Activated CD4-positive, alpha-beta T cell treated with anti-CD3 and anti-CD28 coated beads, Interleukin-2, amount 10 ng/mL, durations not matched to agents 24 days and 14 days (primary cell): ENCODE results near the gene SLC10A3. TPM values are rescaled to one million over a fixed set of nuclear protein-coding genes. Genes with fewer than 3 reads are reported as not detected.

Experiments
- DNase-seq: peaks from one replicate; pipeline ENCODE4 v3.0.0; 2022
- H3K27ac Mint-ChIP-seq: one replicate; pipeline ENCODE4 v1.8.0; 2022; ENCODE audit warnings: mild to moderate bottlenecking, mixed read lengths
- H3K27me3 Mint-ChIP-seq: one replicate; pipeline ENCODE4 v1.8.0; 2022; ENCODE audit warnings: mixed read lengths
- H3K36me3 Mint-ChIP-seq: one replicate; pipeline ENCODE4 v1.8.0; 2022; ENCODE audit warnings: low read depth, mild to moderate bottlenecking, mixed read lengths
- H3K4me1 Mint-ChIP-seq: one replicate; pipeline ENCODE4 v1.8.0; 2021; ENCODE audit warnings: mixed read lengths
- H3K4me3 Mint-ChIP-seq: one replicate; pipeline ENCODE4 v1.8.0; 2022; ENCODE audit warnings: mild to moderate bottlenecking, moderate library complexity, mixed read lengths
- H3K9me3 Mint-ChIP-seq: one replicate; pipeline ENCODE4 v1.8.0; 2021; ENCODE audit warnings: mixed read lengths
- intact Hi-C: fragments of 100-400 bp; cut with micrococcal nuclease; formaldehyde crosslinking; loops from one replicate; pipeline ENCODE4 v1.15.1; 2023
- total RNA-seq: library from RNA; stranded (reverse); gene quantifications from 2 replicates; pipeline ENCODE4 v1.2.3, GENCODE V29; 2022

SLC10A3 gene, protein sequence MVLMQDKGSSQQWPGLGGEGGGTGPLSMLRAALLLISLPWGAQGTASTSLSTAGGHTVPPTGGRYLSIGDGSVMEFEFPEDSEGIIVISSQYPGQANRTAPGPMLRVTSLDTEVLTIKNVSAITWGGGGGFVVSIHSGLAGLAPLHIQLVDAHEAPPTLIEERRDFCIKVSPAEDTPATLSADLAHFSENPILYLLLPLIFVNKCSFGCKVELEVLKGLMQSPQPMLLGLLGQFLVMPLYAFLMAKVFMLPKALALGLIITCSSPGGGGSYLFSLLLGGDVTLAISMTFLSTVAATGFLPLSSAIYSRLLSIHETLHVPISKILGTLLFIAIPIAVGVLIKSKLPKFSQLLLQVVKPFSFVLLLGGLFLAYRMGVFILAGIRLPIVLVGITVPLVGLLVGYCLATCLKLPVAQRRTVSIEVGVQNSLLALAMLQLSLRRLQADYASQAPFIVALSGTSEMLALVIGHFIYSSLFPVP
- total RNA-seq: 18.2 and 20.8 TPM in 2 replicates

DNA sequence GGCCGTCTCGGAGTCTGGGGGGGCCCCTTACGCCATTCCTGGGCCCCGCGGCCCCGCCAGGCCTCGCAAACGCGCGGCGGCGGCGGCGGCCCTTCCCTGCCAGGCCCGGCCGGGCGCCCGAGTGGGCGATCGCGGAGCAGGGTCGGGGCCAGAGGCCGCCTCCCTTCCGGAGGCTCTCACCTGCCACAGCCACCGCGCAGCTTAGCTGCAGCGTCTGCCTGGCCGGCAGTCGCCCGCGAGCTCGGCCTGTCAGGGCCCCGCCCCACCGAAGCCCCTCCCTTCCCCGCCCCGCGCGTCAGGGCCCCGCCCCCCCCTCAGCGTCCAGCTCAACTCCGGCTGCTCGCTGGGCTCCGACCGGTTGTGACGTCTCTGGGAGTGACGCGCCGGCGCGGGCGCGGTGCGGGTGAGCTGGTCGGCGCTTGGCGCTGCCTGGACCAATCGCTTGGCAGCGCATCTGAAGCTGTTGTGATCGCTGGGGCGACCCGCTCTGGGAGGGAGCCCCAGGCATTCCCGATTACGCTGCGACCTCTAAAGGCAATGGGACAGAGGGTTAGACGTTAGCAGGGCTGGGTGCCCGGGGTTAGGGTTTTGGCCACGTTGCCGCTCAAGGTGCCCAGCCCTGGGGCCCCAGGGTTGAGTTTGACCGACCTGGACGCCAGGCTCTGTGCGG lies at the start of gene SLC10A3:
Gene SLC10A3 (minus strand): TSS at position 216 of the 670 bp plus-strand sequence. CDS start 1,689 bp downstream, outside the sequence.
- H3K4me3 Mint-ChIP-seq: peak within 1 kb of the TSS; percentile 91
- H3K36me3 Mint-ChIP-seq: no peaks in the 10 kb centered on the region
- H3K9me3 Mint-ChIP-seq: no peaks in the 10 kb centered on the region
- no peaks in the 10 kb centered on the region for H3K27me3 Mint-ChIP-seq
- peak; percentile 96 for DNase-seq
- intact Hi-C loops: loop anchor here (1.0 to 5.0 kb wide), 4 partner anchors 11 to 53 kb away; partner anchors contain the start of genes FAM3A, GDI1 and LAGE3
- peaks cover 12% of the 10 kb centered on the region for H3K4me1 Mint-ChIP-seq
- H3K27ac Mint-ChIP-seq: peak within 1 kb of the TSS; percentile 92

DNA sequence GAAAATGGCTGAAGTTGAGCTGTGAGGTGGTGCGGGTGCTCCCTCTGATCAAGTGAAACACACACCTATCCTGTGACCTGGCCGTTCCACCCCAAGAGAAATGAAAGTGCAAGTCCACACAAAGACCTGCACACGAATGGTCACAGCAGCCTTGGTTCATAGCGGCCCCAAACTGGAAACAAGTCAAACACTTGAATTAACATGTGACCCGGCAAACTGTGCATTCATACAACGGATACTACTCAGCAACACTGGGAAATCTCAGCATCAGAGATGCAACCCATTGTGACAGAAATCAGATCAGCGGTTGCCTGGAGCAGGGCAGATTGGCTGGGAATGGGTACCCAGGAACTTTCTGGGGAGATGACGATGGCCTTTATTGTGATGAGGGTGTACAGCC lies 48.6 kb upstream of the SLC10A3 start:
- no peaks in the 10 kb centered on the region for H3K27me3 Mint-ChIP-seq
- peaks cover 13% of the 10 kb centered on the region for H3K36me3 Mint-ChIP-seq
- H3K4me1 Mint-ChIP-seq: peaks cover 14% of the 10 kb centered on the region
- intact Hi-C loops: no loop called here
- H3K27ac Mint-ChIP-seq: no peak overlapping the region
- DNase-seq: no peak
- H3K4me3 Mint-ChIP-seq: no peak overlapping the region
- no peaks in the 10 kb centered on the region for H3K9me3 Mint-ChIP-seq

DNA sequence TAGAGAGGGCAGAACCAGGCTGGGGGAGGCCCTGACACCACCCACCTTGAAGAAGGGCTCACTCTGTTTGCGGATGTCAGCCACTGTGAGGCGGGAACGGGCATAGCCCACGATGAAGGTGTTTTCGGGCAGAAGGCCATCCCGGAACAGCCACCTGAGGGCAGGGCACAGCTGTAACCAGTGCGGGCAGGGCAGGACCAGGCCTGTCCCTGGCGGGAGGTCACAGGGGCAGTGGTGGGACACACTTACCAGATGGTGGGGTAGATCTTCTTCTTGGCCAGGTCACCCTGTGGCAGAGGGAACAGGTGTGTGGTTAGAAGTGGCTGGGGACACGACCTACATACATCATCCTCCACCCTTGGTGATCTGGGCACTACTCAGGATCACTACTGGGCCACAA lies 45.5 kb upstream of the SLC10A3 start:
- Mint-ChIP-seq H3K36me3 (peaks cover 20% of the 10 kb centered on the region), H3K9me3 (no peaks in the 10 kb centered on the region), H3K4me1 (no peaks in the 10 kb centered on the region), H3K27me3 (no peaks in the 10 kb centered on the region), H3K27ac (no peak overlapping the region), H3K4me3 (no peak overlapping the region)
- intact Hi-C loops: loop anchor here (2.0 kb wide), 1 partner anchor 45 kb away; the partner anchor contains the start of gene SLC10A3
- DNase-seq: no peak

DNA sequence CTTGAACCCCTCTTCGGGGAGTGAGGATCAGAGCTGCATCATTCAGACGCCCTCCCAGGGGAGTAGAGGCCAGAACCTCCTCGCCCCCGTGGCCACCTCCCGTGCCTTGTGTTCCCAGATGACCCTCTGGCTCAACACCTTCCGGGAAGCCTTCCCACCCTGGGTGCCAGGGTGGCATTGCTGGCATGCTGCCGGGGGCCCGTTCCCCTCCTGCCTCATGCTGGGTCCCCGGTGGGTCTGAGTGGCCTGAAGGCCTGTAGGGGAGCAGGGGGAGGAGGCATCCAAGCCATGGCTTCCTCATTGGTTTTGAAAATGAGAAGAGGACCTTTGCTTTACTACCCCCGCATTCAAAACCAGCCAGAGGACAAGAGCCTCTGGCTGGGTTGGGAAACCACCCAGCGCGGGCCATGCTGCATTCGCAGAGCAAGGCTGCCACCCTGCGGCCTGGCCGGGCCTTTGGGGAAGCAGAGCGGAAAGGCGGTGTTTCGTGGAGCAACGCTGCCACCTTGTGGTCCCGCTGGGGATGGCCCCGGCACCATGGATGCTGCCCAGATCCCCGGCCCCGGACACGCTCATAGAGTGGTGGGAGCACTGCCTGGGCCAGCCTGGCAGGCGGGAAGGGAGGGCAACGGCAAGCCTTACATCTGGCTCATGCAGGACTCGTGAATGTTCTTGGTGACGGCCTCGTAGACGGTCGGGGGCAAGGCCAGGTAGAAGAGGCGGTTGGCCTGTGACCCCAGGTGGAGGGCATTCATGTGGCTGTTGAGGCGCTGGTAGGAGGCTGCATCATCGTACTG lies 44.3 kb upstream of the SLC10A3 start:
- H3K4me3 Mint-ChIP-seq: no peak overlapping the region
- peaks cover 23% of the 10 kb centered on the region for H3K36me3 Mint-ChIP-seq
- no peaks in the 10 kb centered on the region for H3K4me1 Mint-ChIP-seq
- no peak overlapping the region for H3K27ac Mint-ChIP-seq
- peak; percentile 95 for DNase-seq
- H3K9me3 Mint-ChIP-seq: no peaks in the 10 kb centered on the region
- H3K27me3 Mint-ChIP-seq: no peaks in the 10 kb centered on the region
- intact Hi-C loops: loop anchor here (2.0 kb wide), 1 partner anchor 44 kb away; the partner anchor contains the start of gene SLC10A3

DNA sequence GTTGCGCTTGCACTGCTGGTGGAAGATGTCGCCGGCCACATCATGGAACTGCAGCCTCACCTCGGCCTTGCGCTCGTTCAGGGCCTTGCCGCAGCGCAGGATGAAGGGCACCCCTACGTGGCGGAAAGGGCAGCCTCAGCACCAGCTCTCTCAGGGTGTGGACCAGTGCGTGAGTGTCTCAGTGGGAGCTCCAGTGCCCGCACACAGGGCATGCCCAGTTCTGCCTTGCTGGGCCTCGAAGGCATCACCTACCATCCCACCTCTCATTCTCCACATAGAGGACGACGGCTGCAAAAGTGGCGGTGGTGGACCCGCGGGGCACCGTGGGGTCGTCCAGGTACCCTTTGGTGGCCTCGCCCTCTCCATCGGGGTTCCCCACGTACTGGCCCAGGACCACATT lies 42.3 kb upstream of the SLC10A3 start:
- intact Hi-C loops: no loop called here
- Mint-ChIP-seq H3K36me3 (peaks cover 20% of the 10 kb centered on the region), H3K27ac (no peak overlapping the region)

DNA sequence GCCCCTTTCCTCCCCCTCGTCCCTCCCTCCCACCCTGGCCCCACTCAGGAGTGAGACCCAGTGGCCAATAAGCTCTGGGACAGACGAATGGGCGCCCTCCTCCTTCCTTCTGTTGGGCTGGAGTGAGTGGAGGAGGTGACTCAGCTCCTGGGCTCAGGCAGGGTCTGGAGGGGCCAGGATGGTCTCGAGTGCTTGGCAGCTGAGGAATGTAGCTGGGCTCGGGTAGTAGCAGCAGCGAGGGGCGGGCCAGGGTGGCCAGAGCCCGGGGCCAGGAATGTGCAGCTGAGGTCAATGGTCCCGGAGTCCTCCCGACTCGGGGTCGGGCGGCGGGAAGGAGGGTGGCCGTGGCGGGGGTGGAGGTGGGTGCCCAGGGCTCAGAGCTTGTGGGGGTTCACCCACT lies 41.2 kb upstream of the SLC10A3 start:
- no peaks in the 10 kb centered on the region for H3K27me3 Mint-ChIP-seq
- no peak for DNase-seq
- peaks cover 7% of the 10 kb centered on the region for H3K4me1 Mint-ChIP-seq
- H3K27ac Mint-ChIP-seq: no peak overlapping the region
- H3K4me3 Mint-ChIP-seq: no peak overlapping the region
- H3K9me3 Mint-ChIP-seq: no peaks in the 10 kb centered on the region
- intact Hi-C loops: no loop called here
- H3K36me3 Mint-ChIP-seq: peaks cover 18% of the 10 kb centered on the region

More for the DNA sequence above, 42.3 kb upstream of the SLC10A3 start:
- no peak for DNase-seq
- Mint-ChIP-seq H3K9me3 (no peaks in the 10 kb centered on the region), H3K27me3 (no peaks in the 10 kb centered on the region), H3K4me1 (no peaks in the 10 kb centered on the region), H3K4me3 (no peak overlapping the region)

DNA sequence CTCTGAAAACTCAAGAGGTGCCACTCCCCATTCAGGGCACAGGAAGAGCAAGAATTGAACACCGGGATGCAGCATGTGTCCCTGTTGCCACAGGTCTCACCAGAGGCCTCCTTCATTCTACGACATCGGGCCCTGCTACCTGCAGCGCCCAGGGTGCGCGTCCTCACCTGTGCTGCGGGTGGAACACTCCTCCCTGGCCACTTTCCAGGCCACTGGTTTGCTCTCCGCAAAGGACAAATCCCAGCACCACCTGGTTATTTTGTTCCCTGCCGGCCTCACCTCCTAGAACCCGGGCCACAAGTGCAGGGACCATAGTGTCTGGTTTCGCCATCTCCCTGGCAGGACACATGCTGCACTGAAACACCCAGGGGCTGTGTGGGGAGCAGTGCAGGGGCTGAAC lies 39.9 kb upstream of the SLC10A3 start:
- intact Hi-C loops: no loop called here
- peaks cover 15% of the 10 kb centered on the region for H3K36me3 Mint-ChIP-seq
- H3K9me3 Mint-ChIP-seq: no peaks in the 10 kb centered on the region
- DNase-seq: no peak
- no peak overlapping the region for H3K27ac Mint-ChIP-seq
- no peaks in the 10 kb centered on the region for H3K27me3 Mint-ChIP-seq
- H3K4me1 Mint-ChIP-seq: peaks cover 14% of the 10 kb centered on the region
- no peak overlapping the region for H3K4me3 Mint-ChIP-seq

DNA sequence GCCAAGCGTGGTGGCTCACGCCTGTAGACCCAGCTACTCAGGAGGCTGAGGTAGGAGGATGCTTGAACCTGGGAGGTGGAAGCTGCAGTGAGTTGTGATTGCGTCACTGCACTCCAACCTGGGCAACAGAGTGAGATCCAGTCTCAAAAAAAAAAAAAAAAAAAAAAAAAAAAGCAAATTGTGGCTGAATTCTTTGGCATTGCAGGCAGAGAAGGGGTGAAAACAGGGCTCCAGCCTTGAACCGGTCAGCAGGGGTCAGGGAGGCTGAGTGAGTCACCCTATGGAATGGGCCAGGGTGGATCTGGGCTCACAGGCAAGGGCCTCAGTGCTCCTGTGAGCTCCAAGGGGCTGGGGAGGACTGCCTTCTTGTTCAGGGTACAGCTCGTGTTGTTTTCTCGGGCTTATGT lies 38.8 kb upstream of the SLC10A3 start:
- intact Hi-C loops: no loop called here
- no peaks in the 10 kb centered on the region for H3K27me3 Mint-ChIP-seq
- H3K4me1 Mint-ChIP-seq: peaks cover 14% of the 10 kb centered on the region
- H3K36me3 Mint-ChIP-seq: peaks cover 11% of the 10 kb centered on the region
- H3K9me3 Mint-ChIP-seq: no peaks in the 10 kb centered on the region
- no peak for DNase-seq
- H3K27ac Mint-ChIP-seq: no peak overlapping the region
- no peak overlapping the region for H3K4me3 Mint-ChIP-seq

DNA sequence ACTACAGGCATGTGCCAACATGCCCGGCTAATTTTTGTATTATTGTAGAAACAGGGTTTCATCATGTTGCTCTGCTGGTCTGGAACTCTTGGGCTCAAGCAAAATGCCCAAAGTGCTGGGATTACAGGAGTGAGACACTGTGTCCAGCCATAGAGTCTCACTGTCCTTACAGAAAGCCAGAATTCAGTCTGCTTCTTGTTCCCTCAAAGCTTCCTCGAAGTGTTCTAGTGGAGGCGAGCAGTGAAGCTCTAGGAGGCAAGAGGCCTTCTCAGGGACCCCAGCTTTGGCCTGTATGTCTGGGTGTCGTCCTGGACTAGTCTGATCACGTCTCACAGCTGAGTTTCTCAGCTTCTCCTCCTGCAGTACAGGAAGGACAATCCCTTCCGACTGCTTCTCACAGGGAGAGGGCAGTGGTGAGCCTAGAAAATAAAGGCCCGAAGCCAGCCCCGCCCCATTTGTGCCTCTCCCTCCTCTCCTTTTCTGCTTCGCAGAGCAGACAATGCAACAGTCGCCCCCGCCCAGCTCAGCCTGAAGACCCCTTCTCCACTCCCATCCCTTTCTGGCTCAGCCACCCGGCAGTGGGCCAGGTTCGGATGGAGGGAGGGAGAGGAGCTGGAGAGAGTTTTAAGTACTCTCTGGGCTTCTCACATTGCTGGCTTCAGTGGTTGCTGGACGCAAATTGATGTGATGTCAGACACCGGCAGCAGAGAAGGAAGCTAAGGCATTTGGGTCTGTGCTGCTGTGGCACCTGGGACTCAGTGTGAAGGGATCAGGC lies 36.7 kb upstream of the SLC10A3 start:
- Mint-ChIP-seq H3K27me3 (no peaks in the 10 kb centered on the region), H3K36me3 (peaks cover 6% of the 10 kb centered on the region), H3K9me3 (no peaks in the 10 kb centered on the region), H3K27ac (peak overlapping the region; percentile 71), H3K4me3 (peak overlapping the region; percentile 23), H3K4me1 (peaks cover 14% of the 10 kb centered on the region)
- peak; percentile 88 for DNase-seq
- intact Hi-C loops: no loop called here

DNA sequence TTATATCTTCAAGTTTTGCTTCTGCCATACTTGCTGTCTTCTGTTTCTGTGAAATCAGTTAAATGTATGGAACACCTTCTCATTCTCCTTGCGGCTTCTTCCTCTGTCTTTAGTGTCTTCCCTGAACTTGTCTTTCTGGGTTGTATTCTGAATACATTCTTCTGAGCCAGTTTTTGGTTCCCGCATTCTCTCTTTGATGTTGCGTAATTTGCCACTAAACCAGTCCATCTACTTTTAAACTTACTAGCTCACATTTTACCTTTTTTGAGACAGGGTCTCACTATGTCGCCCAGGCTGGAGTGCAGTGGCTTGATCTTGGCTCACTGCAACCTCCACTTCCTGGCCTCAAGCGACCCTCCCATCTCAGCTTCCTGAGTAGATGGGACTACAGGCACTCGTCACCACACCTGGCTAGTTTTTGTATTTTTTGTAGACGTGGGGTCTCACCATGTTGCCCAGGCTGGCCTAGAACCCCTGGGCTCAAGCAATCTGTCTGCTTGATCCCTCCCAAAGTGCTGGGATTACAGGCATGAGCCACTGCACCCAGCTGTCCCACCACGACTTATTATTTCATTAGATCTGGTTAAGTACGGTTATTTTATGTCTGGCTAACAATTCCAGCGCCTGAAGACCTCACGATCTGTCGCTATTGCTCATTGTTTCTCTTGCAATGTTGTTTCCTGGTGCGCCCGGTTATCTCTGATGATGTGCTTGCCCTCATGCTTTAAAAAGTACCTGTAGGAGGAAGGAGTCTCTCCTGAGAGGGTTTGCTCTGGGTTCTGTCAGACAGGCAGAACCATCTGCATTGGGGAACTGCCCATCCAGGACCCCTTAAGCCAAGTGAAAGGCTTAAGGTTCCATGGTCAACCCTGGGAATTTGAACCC lies 35.4 kb upstream of the SLC10A3 start:
- no peak for DNase-seq
- Mint-ChIP-seq H3K4me1 (peaks cover 14% of the 10 kb centered on the region), H3K9me3 (no peaks in the 10 kb centered on the region), H3K4me3 (peak overlapping the region; percentile 40), H3K36me3 (peaks cover 2% of the 10 kb centered on the region), H3K27me3 (no peaks in the 10 kb centered on the region), H3K27ac (peak overlapping the region; percentile 21)
- intact Hi-C loops: no loop called here

DNA sequence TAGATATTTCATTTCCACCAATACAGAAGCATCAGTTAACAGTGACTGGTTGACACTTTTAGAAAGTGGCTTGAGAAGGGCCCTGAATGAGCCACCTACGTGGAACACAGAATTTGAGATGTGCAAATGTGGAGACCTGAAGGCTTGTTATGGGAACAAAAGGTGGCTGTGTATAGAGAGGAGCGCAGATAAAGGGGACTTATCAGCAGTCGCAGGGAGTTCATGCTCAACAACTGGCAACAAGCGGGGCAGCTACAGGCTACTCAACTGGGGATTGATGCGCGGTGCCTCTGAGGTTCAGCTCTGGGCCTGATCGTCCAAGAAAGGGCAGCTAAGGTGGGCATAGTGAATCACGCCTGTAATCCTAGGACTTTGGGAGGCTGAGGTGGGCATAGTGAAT lies 29.0 kb upstream of the SLC10A3 start:
- no peak overlapping the region for H3K27ac Mint-ChIP-seq
- H3K4me1 Mint-ChIP-seq: peaks cover 10% of the 10 kb centered on the region
- H3K27me3 Mint-ChIP-seq: no peaks in the 10 kb centered on the region
- H3K4me3 Mint-ChIP-seq: no peak overlapping the region
- peaks cover 4% of the 10 kb centered on the region for H3K36me3 Mint-ChIP-seq
- intact Hi-C loops: loop anchor here (10.0 kb wide), 1 partner anchor 145 kb away; the partner anchor contains the start of genes EMD and FLNA
- no peaks in the 10 kb centered on the region for H3K9me3 Mint-ChIP-seq
- DNase-seq: no peak

DNA sequence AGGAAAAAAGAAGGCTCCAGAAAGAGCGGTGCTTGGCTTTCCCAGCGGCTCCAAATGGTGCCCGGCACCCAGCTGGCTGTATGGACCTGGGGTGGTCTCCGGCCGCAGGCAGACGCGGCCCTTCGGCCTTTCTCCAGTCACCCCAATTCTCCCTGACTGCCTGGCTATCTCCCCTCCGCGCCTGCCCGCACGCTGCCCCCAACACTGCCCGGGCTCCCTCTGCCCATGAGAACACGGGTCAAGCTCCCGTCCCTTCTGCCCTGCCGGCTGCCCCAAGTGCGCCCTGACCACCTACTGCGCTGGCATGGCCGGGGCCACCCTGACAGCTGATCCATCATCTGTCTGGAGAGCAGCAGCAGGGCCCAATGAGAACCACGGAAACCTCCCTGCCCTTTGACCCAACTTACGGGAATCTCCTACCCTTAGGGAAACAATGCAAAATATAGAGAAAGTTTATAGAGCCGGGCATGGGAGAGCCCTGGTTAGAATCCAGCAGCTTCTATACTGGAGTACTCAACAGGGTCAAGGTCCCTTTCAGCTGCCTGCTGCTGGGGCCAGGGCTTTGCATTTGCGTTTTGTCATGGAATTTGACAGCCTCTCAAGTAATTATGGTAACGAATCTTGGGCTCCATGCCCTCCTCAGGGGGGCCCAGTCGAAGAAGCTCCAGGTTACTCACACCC lies 26.8 kb upstream of the SLC10A3 start:
- H3K4me3 Mint-ChIP-seq: no peak overlapping the region
- peaks cover 11% of the 10 kb centered on the region for H3K36me3 Mint-ChIP-seq
- DNase-seq: no peak
- no peaks in the 10 kb centered on the region for H3K9me3 Mint-ChIP-seq
- intact Hi-C loops: loop anchor here (2.0 to 10.0 kb wide), 2 partner anchors 38 to 142 kb away; partner anchors contain the start of genes EMD, FLNA and LAGE3
- no peaks in the 10 kb centered on the region for H3K27me3 Mint-ChIP-seq
- no peak overlapping the region for H3K27ac Mint-ChIP-seq
- H3K4me1 Mint-ChIP-seq: peaks cover 16% of the 10 kb centered on the region
